8988T (cell line): ENCODE results near the gene ABCB9.
"Not testable (repeated sequence)": the region's sequence is repeated elsewhere in the genome, so short reads cannot be mapped to it uniquely, and the experiment has no call there.

Source experiments
- DNase-seq: peaks from one replicate; pipeline ENCODE4 v3.0.0; 2011

ABCB9 gene

GRCh38 chr12:122893208-122894153, 72.8 kb downstream of the ABCB9 start:
- no peak for DNase-seq

- not testable (repeated sequence) for DNase-seq
These were observed 73.5 kb downstream of the ABCB9 start for GRCh38 chr12:122892724-122893123.

- DNase-seq = no peak
These were observed 74.4 kb downstream of the ABCB9 start for GRCh38 chr12:122891661-122892525.

- no peak for DNase-seq
These were observed 76.3 kb downstream of the ABCB9 start for GRCh38 chr12:122889761-122890520.

GRCh38 chr12:122888232-122888752, 78.0 kb downstream of the ABCB9 start:
- no peak for DNase-seq

- no peak for DNase-seq
These were observed 78.4 kb downstream of the ABCB9 start for GRCh38 chr12:122887819-122888212.

- peak; percentile 43 for DNase-seq
These were observed 79.1 kb downstream of the ABCB9 start for GRCh38 chr12:122886851-122887818.

- no peak for DNase-seq
These were observed 80.1 kb downstream of the ABCB9 start for GRCh38 chr12:122886161-122886560.

- DNase-seq = no peak
These were observed 81.4 kb downstream of the ABCB9 start for GRCh38 chr12:122884860-122885259.

- DNase-seq = no peak
These were observed 82.0 kb downstream of the ABCB9 start for GRCh38 chr12:122884091-122884826.

- no peak for DNase-seq
These were observed 83.2 kb downstream of the ABCB9 start for GRCh38 chr12:122882908-122883558.

- DNase-seq = peak; percentile 48
These were observed 85.6 kb downstream of the ABCB9 start for GRCh38 chr12:122880668-122881067.

GRCh38 chr12:122880155-122880667, 86.1 kb downstream of the ABCB9 start:
- no peak for DNase-seq
